ENCODE measurements around the gene STMN1. TPM values are rescaled to one million over a fixed set of nuclear protein-coding genes. Genes with fewer than 3 reads are reported as not detected.

The STMN1 gene
- polyA plus RNA-seq, 1 donor from 2014 or later = 1,950 TPM

DNA sequence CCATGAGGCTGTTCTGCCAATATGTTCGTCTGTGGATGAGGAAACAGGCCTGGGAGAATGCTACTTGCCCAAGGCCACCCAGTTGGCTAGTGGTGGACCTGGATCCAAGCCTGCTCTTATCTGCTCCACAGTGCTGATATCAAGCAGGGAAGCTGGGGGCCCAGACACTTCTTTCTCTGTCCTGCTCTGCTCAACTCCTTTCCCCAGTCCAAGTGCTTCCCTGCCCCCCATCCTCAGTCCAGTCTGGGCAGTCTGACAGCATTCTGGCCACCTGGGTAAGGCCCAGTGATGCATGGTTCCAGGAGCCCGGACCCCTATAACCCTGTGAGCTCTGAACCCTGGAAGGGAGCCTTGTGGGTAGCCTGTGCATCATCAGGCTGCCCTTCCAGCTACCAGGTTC, 26.5 kb downstream of the STMN1 start:
- H3K4me2 ChIP-seq (ENCODE audit: low read length) = no peak overlapping the region
- no peak overlapping the region for H3K9ac ChIP-seq (ENCODE audit: low read length)
- no peak for TF ChIP-seq SMC3 (conservative IDR thresholded peaks at IDR 0.05; ENCODE audit: poor library complexity)
- no peak for TF ChIP-seq RAD21 (conservative IDR thresholded peaks at IDR 0.05)
- TF ChIP-seq EP300 (conservative IDR thresholded peaks at IDR 0.05; ENCODE audit: poor library complexity, severe bottlenecking) = no peak
- TF ChIP-seq, protein P1, sequence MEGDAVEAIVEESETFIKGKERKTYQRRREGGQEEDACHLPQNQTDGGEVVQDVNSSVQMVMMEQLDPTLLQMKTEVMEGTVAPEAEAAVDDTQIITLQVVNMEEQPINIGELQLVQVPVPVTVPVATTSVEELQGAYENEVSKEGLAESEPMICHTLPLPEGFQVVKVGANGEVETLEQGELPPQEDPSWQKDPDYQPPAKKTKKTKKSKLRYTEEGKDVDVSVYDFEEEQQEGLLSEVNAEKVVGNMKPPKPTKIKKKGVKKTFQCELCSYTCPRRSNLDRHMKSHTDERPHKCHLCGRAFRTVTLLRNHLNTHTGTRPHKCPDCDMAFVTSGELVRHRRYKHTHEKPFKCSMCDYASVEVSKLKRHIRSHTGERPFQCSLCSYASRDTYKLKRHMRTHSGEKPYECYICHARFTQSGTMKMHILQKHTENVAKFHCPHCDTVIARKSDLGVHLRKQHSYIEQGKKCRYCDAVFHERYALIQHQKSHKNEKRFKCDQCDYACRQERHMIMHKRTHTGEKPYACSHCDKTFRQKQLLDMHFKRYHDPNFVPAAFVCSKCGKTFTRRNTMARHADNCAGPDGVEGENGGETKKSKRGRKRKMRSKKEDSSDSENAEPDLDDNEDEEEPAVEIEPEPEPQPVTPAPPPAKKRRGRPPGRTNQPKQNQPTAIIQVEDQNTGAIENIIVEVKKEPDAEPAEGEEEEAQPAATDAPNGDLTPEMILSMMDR (IDR thresholded peaks at IDR 0.05; ENCODE audit: poor library complexity, severe bottlenecking) = no peak
- no peak for TF ChIP-seq POLR2AphosphoS5 (IDR thresholded peaks at IDR 0.05)
- no peak for TF ChIP-seq REST (IDR thresholded peaks at IDR 0.05; ENCODE audit: borderline replicate concordance)
- no peak for TF ChIP-seq MXI1 (conservative IDR thresholded peaks at IDR 0.05; ENCODE audit: poor library complexity, severe bottlenecking)
- TF ChIP-seq TAF1 (IDR thresholded peaks at IDR 0.05; ENCODE audit: low read depth) = no peak
- no peak for TF ChIP-seq EZH2 (IDR thresholded peaks at IDR 0.05; ENCODE audit: borderline replicate concordance, insufficient read depth, low read length, poor library complexity, severe bottlenecking)
- peaks cover 6% of the 10 kb centered on the region for H3K36me3 ChIP-seq (ENCODE audit: insufficient read depth, low read length)
- H2AFZ ChIP-seq (ENCODE audit: low read depth, low read length) = no peak overlapping the region
- H3K9me3 ChIP-seq (ENCODE audit: low read length) = no peaks in the 10 kb centered on the region
- H3K9me2 ChIP-seq (ENCODE audit: insufficient read depth, low read length) = no peaks in the 10 kb centered on the region
- H3K27ac ChIP-seq (ENCODE audit: low read length) = no peak overlapping the region
- H3K27me3 ChIP-seq (ENCODE audit: insufficient read depth, low read depth, low read length) = peaks cover 18% of the 10 kb centered on the region
- no peaks in the 10 kb centered on the region for H3F3A ChIP-seq (ENCODE audit: insufficient read depth, low read length, poor library complexity, severe bottlenecking)
- no peaks in the 10 kb centered on the region for H3K79me2 ChIP-seq (replicated peaks; ENCODE audit: insufficient read depth, low read length)
- peaks cover 3% of the 10 kb centered on the region for H4K20me1 ChIP-seq (ENCODE audit: insufficient read depth)
- H3K4me3 ChIP-seq (ENCODE audit: low read length) = no peak overlapping the region

GRCh38 chr1:25878690-25879089, 27.5 kb downstream of the STMN1 start:
- Histone ChIP-seq H3K9me3 (ENCODE audit: low read length) (no peaks in the 10 kb centered on the region), H3K79me2 (replicated peaks; ENCODE audit: insufficient read depth, low read length) (no peaks in the 10 kb centered on the region), H2AFZ (ENCODE audit: low read depth, low read length) (no peak overlapping the region), H3F3A (ENCODE audit: insufficient read depth, low read length, poor library complexity, severe bottlenecking) (no peaks in the 10 kb centered on the region), H3K36me3 (ENCODE audit: insufficient read depth, low read length) (peaks cover 6% of the 10 kb centered on the region), H3K9me2 (ENCODE audit: insufficient read depth, low read length) (no peaks in the 10 kb centered on the region), H3K4me3 (ENCODE audit: low read length) (no peak overlapping the region), H4K20me1 (ENCODE audit: insufficient read depth) (peaks cover under 1% of the 10 kb centered on the region), H3K4me2 (ENCODE audit: low read length) (no peak overlapping the region), H3K27ac (ENCODE audit: low read length) (no peak overlapping the region), H3K9ac (ENCODE audit: low read length) (no peak overlapping the region), H3K27me3 (ENCODE audit: insufficient read depth, low read depth, low read length) (peaks cover 21% of the 10 kb centered on the region)
- TF ChIP-seq MXI1 (conservative IDR thresholded peaks at IDR 0.05; ENCODE audit: poor library complexity, severe bottlenecking) (no peak), TAF1 (IDR thresholded peaks at IDR 0.05; ENCODE audit: low read depth) (no peak), SMC3 (conservative IDR thresholded peaks at IDR 0.05; ENCODE audit: poor library complexity) (no peak), REST (IDR thresholded peaks at IDR 0.05; ENCODE audit: borderline replicate concordance) (no peak), POLR2AphosphoS5 (IDR thresholded peaks at IDR 0.05) (no peak), EZH2 (IDR thresholded peaks at IDR 0.05; ENCODE audit: borderline replicate concordance, insufficient read depth, low read length, poor library complexity, severe bottlenecking) (no peak)
- TF ChIP-seq, protein P1 (IDR thresholded peaks at IDR 0.05; ENCODE audit: poor library complexity, severe bottlenecking) = no peak
